Astrocyte (in vitro differentiated cells and primary cell): ENCODE measurements around the gene ADARB2.

Experiments used
- EZH2 ChIP-seq: IDR thresholded peaks from 2 replicates; pipeline ENCODE4 v1.6.1; 2012; ENCODE audit warnings: mild to moderate bottlenecking, low read length, inconsistent platforms; ENCODE audit not compliant: insufficient read depth
- TF ChIP-seq, protein P1 (sequence below): IDR thresholded peaks from 2 replicates; pipeline ENCODE4 v1.5.1; 2011; ENCODE audit warnings: low read depth, mild to moderate bottlenecking, inconsistent platforms, low read length, moderate library complexity; ENCODE audit not compliant: insufficient read depth

DNA sequence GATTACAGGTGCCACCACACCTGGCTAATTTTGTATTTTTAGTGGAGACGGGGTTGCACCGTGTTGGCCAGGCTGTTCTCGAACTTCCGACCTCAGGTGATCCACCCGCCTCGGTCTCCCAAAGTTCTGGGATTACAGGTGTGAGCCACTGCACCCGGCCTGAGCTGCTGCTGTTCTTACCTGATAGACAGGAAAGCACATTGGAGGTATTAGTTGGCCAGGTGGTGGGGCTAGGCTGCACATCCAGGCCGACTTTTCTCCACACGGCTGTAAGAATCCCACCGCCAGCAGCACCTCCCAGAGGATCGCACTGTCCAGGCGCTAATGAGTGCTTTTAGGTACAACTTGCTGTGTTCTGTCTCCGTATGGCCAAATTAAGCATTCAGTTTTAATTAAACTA is 568.6 kb downstream of the ADARB2 start:
- TF ChIP-seq, protein P1, sequence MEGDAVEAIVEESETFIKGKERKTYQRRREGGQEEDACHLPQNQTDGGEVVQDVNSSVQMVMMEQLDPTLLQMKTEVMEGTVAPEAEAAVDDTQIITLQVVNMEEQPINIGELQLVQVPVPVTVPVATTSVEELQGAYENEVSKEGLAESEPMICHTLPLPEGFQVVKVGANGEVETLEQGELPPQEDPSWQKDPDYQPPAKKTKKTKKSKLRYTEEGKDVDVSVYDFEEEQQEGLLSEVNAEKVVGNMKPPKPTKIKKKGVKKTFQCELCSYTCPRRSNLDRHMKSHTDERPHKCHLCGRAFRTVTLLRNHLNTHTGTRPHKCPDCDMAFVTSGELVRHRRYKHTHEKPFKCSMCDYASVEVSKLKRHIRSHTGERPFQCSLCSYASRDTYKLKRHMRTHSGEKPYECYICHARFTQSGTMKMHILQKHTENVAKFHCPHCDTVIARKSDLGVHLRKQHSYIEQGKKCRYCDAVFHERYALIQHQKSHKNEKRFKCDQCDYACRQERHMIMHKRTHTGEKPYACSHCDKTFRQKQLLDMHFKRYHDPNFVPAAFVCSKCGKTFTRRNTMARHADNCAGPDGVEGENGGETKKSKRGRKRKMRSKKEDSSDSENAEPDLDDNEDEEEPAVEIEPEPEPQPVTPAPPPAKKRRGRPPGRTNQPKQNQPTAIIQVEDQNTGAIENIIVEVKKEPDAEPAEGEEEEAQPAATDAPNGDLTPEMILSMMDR = no peak
- no peak for TF ChIP-seq EZH2
